SU-DHL-6 (cell line): ENCODE results near the gene ALG9.
"Not testable (repeated sequence)": the region's sequence is repeated elsewhere in the genome, so short reads cannot be mapped to it uniquely, and the experiment has no call there.

Experiments used
- H2AFZ ChIP-seq: fragments of 200-600 bp; sonication (generic); 2 replicates; pipeline ENCODE4 v1.6.1; 2014; ENCODE audit warnings: low read depth, mild to moderate bottlenecking, moderate library complexity, mixed read lengths, antibody characterized with exemption, low read length; ENCODE audit not compliant: severe bottlenecking
- H3F3A ChIP-seq: fragments of 200-600 bp; shearing (Covaris generic); 2 replicates; pipeline ENCODE4 v1.6.0; 2016; ENCODE audit warnings: antibody characterized with exemption, mild to moderate bottlenecking; ENCODE audit not compliant: insufficient read depth
- H3K27ac ChIP-seq: fragments of 200-600 bp; sonication (generic); 2 replicates; pipeline ENCODE4 v1.5.1; 2016; ENCODE audit warnings: low read depth, mild to moderate bottlenecking, low read length, moderate library complexity, mixed read lengths
- H3K27me3 ChIP-seq: fragments of 200-600 bp; sonication (generic), shearing (Covaris generic); 2 replicates; pipeline ENCODE4 v1.6.0; 2014; ENCODE audit warnings: mild to moderate bottlenecking, low read length
- H3K36me3 ChIP-seq: fragments of 200-600 bp; sonication (generic); 2 replicates; pipeline ENCODE4 v1.6.1; 2014; ENCODE audit warnings: mild to moderate bottlenecking, low read length, mixed read lengths
- H3K4me2 ChIP-seq: fragments of 300-600, 200-600 bp; shearing (Covaris generic), sonication (generic); 2 replicates; pipeline ENCODE4 v1.6.0; 2014; ENCODE audit warnings: low read length, low read depth, mild to moderate bottlenecking; ENCODE audit not compliant: poor library complexity, severe bottlenecking
- H3K4me3 ChIP-seq: fragments of 200-600 bp; sonication (generic); 2 replicates; pipeline ENCODE4 v1.5.1; 2014; ENCODE audit warnings: antibody characterized with exemption, low read length, mild to moderate bottlenecking, mixed read lengths; ENCODE audit not compliant: insufficient read depth, poor library complexity, severe bottlenecking
- H3K79me2 ChIP-seq: fragments of 200-600 bp; sonication (generic); 2 replicates; pipeline ENCODE4 v1.6.1; 2014; ENCODE audit warnings: mild to moderate bottlenecking, low read length, moderate library complexity; ENCODE audit not compliant: insufficient read depth
- H3K9ac ChIP-seq: fragments of 200-600 bp; sonication (generic); 2 replicates; pipeline ENCODE4 v1.7.0; 2014; ENCODE audit warnings: mild to moderate bottlenecking, low read length
- H3K9me2 ChIP-seq: fragments of 200-600 bp; sonication (generic); replicated peaks from 2 replicates; pipeline ENCODE4 v1.6.1; 2014; ENCODE audit warnings: low read length; ENCODE audit not compliant: insufficient read depth
- H3K9me3 ChIP-seq: fragments of 200-600 bp; sonication (generic); 2 replicates; pipeline ENCODE4 v1.6.1; 2014; ENCODE audit warnings: low read length, mixed read lengths; ENCODE audit not compliant: insufficient read depth
- H4K20me1 ChIP-seq: fragments of 200-600 bp; sonication (generic); 2 replicates; pipeline ENCODE4 v1.6.1; 2014; ENCODE audit warnings: low read depth, mild to moderate bottlenecking, antibody characterized with exemption, low read length, moderate library complexity, mixed read lengths
- EZH2phosphoT487 ChIP-seq: fragments of 200-600 bp; sonication (generic), shearing (Covaris generic); conservative IDR thresholded peaks from 2 replicates; pipeline ENCODE4 v1.6.1; 2018; ENCODE audit warnings: mild to moderate bottlenecking, antibody characterized with exemption, low read length, moderate library complexity, mixed read lengths
- TF ChIP-seq, protein P1 (sequence below): fragments of 200-600 bp; sonication (generic); IDR thresholded peaks from one replicate; pipeline ENCODE4 v1.5.1; 2017; ENCODE audit warnings: antibody characterized with exemption, mild to moderate bottlenecking, low read length, moderate library complexity; ENCODE audit not compliant: insufficient read depth, poor library complexity, severe bottlenecking

Gene ALG9

DNA sequence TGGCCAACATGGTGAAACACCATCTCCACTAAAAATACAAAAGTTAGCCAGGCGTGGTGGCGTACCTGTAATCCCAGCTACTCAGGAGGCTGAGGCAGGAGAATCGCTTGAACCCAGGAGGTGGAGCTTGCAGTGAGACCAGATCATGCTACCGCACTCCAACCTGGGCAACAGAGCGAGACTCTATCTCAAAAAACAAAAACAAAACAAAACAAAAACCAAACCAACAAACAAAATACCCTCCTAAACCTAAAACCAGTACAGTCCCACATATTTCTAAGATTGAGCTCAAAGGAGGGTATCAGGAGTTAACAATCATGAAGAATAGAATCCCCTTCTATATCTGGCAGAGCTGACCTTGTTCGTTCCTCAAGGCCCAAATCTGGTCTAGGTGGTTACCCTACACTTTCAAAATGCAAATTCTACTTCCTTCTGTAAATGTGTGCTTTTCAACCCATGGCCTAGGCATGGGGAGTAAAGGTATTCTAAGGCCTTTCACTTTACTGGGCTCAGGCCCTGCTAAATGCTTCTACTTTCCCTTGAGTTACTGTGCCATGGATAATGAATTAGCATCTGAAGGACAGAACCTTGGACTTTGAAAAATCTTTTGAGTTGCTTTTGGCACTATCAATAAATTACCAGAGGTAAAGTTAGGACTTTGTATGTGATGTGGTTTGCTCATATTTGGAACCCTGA is 94.8 kb downstream of the ALG9 start:
- Histone ChIP-seq H3K9me2 (no peaks in the 10 kb centered on the region), H3F3A (peaks cover 8% of the 10 kb centered on the region), H4K20me1 (no peaks in the 10 kb centered on the region), H3K4me3 (no peak overlapping the region), H3K27me3 (no peaks in the 10 kb centered on the region), H3K9ac (peak overlapping the region; percentile 7; the same call in 1 of the 2 replicates), H3K36me3 (no peaks in the 10 kb centered on the region), H3K9me3 (no peaks in the 10 kb centered on the region), H2AFZ (peak overlapping the region; percentile 11), H3K4me2 (peak overlapping the region; percentile 47), H3K27ac (peak overlapping the region; percentile 67), H3K79me2 (no peaks in the 10 kb centered on the region)
- TF ChIP-seq EZH2phosphoT487 = no peak
- TF ChIP-seq, protein P1, sequence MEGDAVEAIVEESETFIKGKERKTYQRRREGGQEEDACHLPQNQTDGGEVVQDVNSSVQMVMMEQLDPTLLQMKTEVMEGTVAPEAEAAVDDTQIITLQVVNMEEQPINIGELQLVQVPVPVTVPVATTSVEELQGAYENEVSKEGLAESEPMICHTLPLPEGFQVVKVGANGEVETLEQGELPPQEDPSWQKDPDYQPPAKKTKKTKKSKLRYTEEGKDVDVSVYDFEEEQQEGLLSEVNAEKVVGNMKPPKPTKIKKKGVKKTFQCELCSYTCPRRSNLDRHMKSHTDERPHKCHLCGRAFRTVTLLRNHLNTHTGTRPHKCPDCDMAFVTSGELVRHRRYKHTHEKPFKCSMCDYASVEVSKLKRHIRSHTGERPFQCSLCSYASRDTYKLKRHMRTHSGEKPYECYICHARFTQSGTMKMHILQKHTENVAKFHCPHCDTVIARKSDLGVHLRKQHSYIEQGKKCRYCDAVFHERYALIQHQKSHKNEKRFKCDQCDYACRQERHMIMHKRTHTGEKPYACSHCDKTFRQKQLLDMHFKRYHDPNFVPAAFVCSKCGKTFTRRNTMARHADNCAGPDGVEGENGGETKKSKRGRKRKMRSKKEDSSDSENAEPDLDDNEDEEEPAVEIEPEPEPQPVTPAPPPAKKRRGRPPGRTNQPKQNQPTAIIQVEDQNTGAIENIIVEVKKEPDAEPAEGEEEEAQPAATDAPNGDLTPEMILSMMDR = no peak

DNA sequence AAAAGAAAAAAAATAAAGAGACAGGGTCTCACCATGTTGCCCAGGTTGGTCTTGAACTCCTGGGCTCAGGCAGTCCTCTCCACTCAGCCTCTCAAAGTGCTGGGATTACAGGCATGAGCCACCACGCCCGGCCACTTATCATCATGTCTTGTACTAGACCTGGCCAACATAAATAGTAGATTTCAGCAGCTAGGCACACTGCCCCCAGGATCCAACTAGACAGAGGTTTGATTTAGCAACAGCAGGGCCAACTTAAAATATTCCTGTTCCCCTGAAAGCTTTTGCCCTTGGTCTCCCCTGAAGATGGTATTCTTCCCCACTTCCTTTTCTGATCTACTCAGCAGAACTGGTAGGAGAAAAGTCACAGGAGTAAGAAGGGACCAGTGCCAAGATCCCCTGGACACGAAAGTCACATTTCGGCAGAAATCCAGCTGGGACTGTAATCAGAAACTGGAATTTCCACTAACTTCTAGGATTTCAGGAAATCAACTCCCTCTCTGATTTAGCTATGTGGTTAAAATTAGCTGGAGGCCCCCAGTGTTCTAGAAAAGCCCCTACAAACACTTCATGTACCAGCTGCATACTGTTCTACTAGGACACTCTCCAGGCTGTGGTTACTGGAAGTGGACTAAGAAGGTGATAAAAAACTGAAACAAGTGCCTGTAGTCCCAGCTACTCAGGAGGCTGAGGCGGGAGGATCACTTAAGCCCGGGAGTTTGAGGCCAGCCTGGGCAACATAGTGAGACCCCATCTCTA is 96.2 kb downstream of the ALG9 start:
- H3K9ac ChIP-seq = no peak overlapping the region
- no peaks in the 10 kb centered on the region for H3K9me2 ChIP-seq
- H2AFZ ChIP-seq = no peak overlapping the region
- no peaks in the 10 kb centered on the region for H4K20me1 ChIP-seq
- no peak overlapping the region for H3K27ac ChIP-seq
- H3K79me2 ChIP-seq = no peaks in the 10 kb centered on the region
- no peaks in the 10 kb centered on the region for H3K36me3 ChIP-seq
- no peak for TF ChIP-seq EZH2phosphoT487
- TF ChIP-seq, protein P1 = no peak
- no peaks in the 10 kb centered on the region for H3K27me3 ChIP-seq
- H3K4me3 ChIP-seq = no peak overlapping the region
- H3F3A ChIP-seq = peaks cover 8% of the 10 kb centered on the region
- no peaks in the 10 kb centered on the region for H3K9me3 ChIP-seq
- H3K4me2 ChIP-seq = no peak overlapping the region

DNA sequence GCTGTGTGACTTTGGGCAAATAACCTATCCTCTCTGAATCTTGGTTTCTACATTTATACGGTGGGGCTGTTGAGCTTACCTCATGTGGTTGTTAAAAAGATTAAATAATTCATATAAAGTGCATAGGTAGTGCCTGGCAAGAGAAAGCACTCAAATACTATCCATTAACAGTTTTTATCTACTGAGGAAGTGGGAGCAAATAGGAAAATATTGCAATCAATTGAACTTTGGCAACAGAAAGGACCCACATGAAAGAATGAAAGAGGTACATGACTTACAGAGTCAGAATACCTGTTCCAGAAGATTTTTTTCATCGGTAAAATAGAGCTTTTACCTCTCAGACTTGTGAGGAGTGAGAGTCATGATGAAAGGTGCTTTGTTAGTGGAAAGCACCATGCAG is 98.8 kb downstream of the ALG9 start:
- no peak overlapping the region for H3K9ac ChIP-seq
- no peaks in the 10 kb centered on the region for H3K79me2 ChIP-seq
- H3K36me3 ChIP-seq = no peaks in the 10 kb centered on the region
- no peaks in the 10 kb centered on the region for H3K27me3 ChIP-seq
- no peaks in the 10 kb centered on the region for H4K20me1 ChIP-seq
- H3K4me2 ChIP-seq = no peak overlapping the region
- H3K27ac ChIP-seq = no peak overlapping the region
- H3F3A ChIP-seq = peaks cover 8% of the 10 kb centered on the region
- no peaks in the 10 kb centered on the region for H3K9me3 ChIP-seq
- no peak overlapping the region for H3K4me3 ChIP-seq
- TF ChIP-seq, protein P1 = no peak
- TF ChIP-seq EZH2phosphoT487 = no peak
- H3K9me2 ChIP-seq = no peaks in the 10 kb centered on the region
- no peak overlapping the region for H2AFZ ChIP-seq

DNA sequence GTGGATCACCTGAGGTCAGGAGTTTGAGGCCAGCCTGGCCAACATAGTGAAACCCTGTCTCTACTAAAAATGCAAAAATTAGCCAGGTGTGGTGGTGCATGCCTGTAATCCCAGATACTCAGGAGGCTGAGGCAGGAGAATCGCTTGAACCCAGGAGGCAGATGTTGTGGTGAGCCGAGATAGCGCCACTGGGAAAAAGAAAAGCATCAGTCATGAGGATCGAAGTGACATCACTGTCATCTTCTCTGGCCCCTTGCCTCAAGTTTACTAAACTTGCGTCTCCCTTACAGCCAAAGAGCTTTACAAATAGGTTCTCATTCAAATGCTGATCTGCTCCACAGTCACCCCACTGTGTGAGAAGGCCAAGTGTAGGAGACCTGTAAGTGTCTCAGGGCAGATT is 100.2 kb downstream of the ALG9 start:
- not testable (repeated sequence) for H3K79me2 ChIP-seq, H3K4me2 ChIP-seq, H4K20me1 ChIP-seq, H3K27me3 ChIP-seq, H3K36me3 ChIP-seq, H3K9me3 ChIP-seq, H3F3A ChIP-seq, H3K4me3 ChIP-seq, H3K27ac ChIP-seq, H3K9me2 ChIP-seq, H3K9ac ChIP-seq, H2AFZ ChIP-seq
